Neural cell (in vitro differentiated cells): Measurements from ENCODE around the gene RPS18.

ENCODE experiments used
- CTCF ChIP-seq: fragments of 450-650 bp; IDR thresholded peaks from 2 replicates; pipeline ENCODE4 v1.5.1; 2014; ENCODE audit warnings: antibody characterized with exemption, mild to moderate bottlenecking, moderate library complexity; ENCODE audit not compliant: poor library complexity, severe bottlenecking
- MXI1 ChIP-seq: fragments of 450-650 bp; conservative IDR thresholded peaks from 2 replicates; pipeline ENCODE4 v1.6.1; 2014; ENCODE audit warnings: antibody characterized with exemption, mild to moderate bottlenecking; ENCODE audit not compliant: poor library complexity, severe bottlenecking

GRCh38 chr6:33295621-33296369 is 23.9 kb downstream of the RPS18 start:
- TF ChIP-seq CTCF (no peak), MXI1 (no peak)
